Frontal cortex (tissue), 1 donor: ENCODE measurements around the gene RPS19BP1. TPM values are rescaled to one million over a fixed set of nuclear protein-coding genes. Genes with fewer than 3 reads are reported as not detected.

Source experiments
- total RNA-seq: library from RNA; depleted of rRNA; stranded (reverse); fragments of >200 nt; gene quantifications from one replicate; pipeline ENCODE4 v1.2.3, GENCODE V29; 2014

RPS19BP1 gene
- total RNA-seq, 1 donor from 2014 or later = 19.6 TPM

Other genes starting within 250 kb of the RPS19BP1 start
- gene RPL3, start 213.1 kb downstream of the RPS19BP1 start, total RNA-seq = 1,897 TPM
- 50.1 TPM for gene SYNGR1, start 182.8 kb downstream of the RPS19BP1 start, total RNA-seq
- gene TAB1, start 133.0 kb downstream of the RPS19BP1 start, total RNA-seq = 15.1 TPM
- 19.2 TPM for gene MGAT3, start 75.7 kb downstream of the RPS19BP1 start, total RNA-seq
- 16.3 TPM for gene MIEF1, start 30.5 kb downstream of the RPS19BP1 start, total RNA-seq
- 92.9 TPM for gene ATF4, start 12.2 kb downstream of the RPS19BP1 start, total RNA-seq
- gene CACNA1I, start 38.0 kb upstream of the RPS19BP1 start, total RNA-seq = 5.3 TPM